Measurements from ENCODE around the gene RARRES1.

RARRES1 gene

GRCh38 chr3:158743664-158744566 lies 11.7 kb upstream of the RARRES1 start:
- no peak for DNase-seq (ENCODE audit: low read depth)
- TF ChIP-seq CTCF (conservative IDR thresholded peaks at IDR 0.05; ENCODE audit: control insufficient read depth, insufficient read depth, low read depth, low read length): no peak
- H3K4me3 ChIP-seq (ENCODE audit: control insufficient read depth, low read depth, low read length): no peak overlapping the region

DNA sequence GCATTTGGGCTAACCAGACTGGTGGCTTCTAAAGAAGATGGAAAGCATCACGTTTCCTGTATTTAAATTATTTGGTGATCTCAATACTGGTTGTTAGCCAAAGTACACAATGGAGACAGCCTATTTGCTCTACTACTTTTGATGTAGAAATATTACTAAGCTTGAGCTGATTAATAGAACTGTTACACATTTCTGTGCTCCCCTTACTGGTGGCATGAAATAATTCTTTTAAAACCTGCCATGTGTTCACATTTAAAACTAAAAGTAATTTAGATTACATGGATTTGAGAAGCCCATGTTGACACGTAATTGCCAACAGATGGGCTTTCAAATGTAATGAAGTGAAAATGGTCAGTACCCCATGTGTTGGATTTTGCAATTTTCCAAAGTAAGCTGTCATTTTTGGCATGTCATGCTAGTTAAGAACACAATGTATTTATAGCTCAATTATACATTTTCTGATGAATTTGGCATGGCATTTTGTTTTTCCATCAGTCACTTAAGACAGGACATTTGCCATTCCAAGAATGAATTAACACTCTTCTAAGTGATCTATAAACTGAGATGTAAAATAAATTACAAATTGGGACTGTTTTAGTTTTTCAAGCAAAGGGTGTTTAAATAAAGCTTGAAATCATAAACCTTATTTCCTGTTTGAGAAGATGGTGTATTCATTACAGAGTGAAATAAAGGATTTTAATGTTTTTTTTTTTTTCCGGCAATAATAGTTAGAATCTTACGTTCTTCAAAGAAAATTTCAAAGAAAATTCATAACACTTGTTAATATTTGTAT lies 10.8 kb upstream of the RARRES1 start:
- DNase-seq (ENCODE audit: low read depth): peak; percentile 81
- no peak overlapping the region for H3K4me3 ChIP-seq (ENCODE audit: control insufficient read depth, low read depth, low read length)
- no peak for TF ChIP-seq CTCF (conservative IDR thresholded peaks at IDR 0.05; ENCODE audit: control insufficient read depth, insufficient read depth, low read depth, low read length)

GRCh38 chr3:158739661-158740060 lies 7.4 kb upstream of the RARRES1 start:
- DNase-seq (ENCODE audit: low read depth): no peak

GRCh38 chr3:158739078-158739477 lies 6.8 kb upstream of the RARRES1 start:
- TF ChIP-seq CTCF (conservative IDR thresholded peaks at IDR 0.05; ENCODE audit: control insufficient read depth, insufficient read depth, low read depth, low read length): no peak
- no peak for DNase-seq (ENCODE audit: low read depth)
- H3K4me3 ChIP-seq (ENCODE audit: control insufficient read depth, low read depth, low read length): no peak overlapping the region

More at GRCh38 chr3:158739661-158740060, 7.4 kb upstream of the RARRES1 start:
- no peak for TF ChIP-seq CTCF (conservative IDR thresholded peaks at IDR 0.05; ENCODE audit: control insufficient read depth, insufficient read depth, low read depth, low read length)
- H3K4me3 ChIP-seq (ENCODE audit: control insufficient read depth, low read depth, low read length): no peak overlapping the region

DNA sequence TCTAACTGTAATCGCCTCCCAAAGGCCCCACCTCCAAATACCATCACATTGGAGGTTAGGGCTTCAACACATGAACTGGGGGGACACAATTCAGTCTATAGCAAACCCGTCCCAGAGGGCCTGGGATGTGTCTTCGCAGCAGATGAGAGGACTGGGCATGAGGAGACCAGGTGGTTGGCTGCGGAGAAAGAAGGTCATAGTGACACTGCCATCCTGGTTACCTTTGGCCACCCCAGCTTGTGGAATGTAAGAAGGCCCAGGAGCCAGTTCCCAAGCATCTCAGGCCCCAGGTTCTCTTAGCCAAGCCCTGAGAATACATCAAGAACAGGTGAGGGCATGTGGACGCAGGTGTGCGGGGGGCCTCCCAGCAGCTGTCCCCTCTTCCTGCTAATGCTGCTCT lies 6.4 kb upstream of the RARRES1 start:
- no peak for TF ChIP-seq CTCF (conservative IDR thresholded peaks at IDR 0.05; ENCODE audit: control insufficient read depth, insufficient read depth, low read depth, low read length)
- DNase-seq (ENCODE audit: low read depth): no peak

GRCh38 chr3:158737976-158738615 lies 5.8 kb upstream of the RARRES1 start:
- no peak for DNase-seq (ENCODE audit: low read depth)
- no peak for TF ChIP-seq CTCF (conservative IDR thresholded peaks at IDR 0.05; ENCODE audit: control insufficient read depth, insufficient read depth, low read depth, low read length)
- no peak overlapping the region for H3K4me3 ChIP-seq (ENCODE audit: control insufficient read depth, low read depth, low read length)

More for the DNA sequence above, 6.4 kb upstream of the RARRES1 start:
- H3K4me3 ChIP-seq (ENCODE audit: control insufficient read depth, low read depth, low read length): no peak overlapping the region
